Measurements from ENCODE around the gene ZNF35. TPM values are rescaled to one million over a fixed set of nuclear protein-coding genes. Genes with fewer than 3 reads are reported as not detected.
"Not testable (repeated sequence)": the region's sequence is repeated elsewhere in the genome, so short reads cannot be mapped to it uniquely, and the experiment has no call there.

Gene ZNF35
- 5.4 TPM for polyA plus RNA-seq (2013, experiment 1 of 2; ENCODE audit: insufficient read length)
- 5.7 TPM for polyA plus RNA-seq (2013, experiment 2 of 2; ENCODE audit: insufficient read length)

GRCh38 chr3:44648564-44649229 lies at the start of gene ZNF35:
TSS of gene ZNF35 (plus strand) at chr3:44648732. CDS start at chr3:44651068, 2,336 bp downstream.
- peak; percentile 88 for DNase-seq

- DNase-seq: no peak
Observed at GRCh38 chr3:44601749-44602148, 46.8 kb upstream of the ZNF35 start.

- DNase-seq: no peak
Observed at GRCh38 chr3:44612678-44613077, 35.9 kb upstream of the ZNF35 start.

- peak; percentile 94 for DNase-seq
Observed at GRCh38 chr3:44624749-44625480, 23.6 kb upstream of the ZNF35 start, which contains the start of gene ZNF197. TSS of gene ZNF197 (plus strand) at chr3:44625036. CDS start at chr3:44629155, 4,119 bp downstream.

- no peak for DNase-seq
Observed at GRCh38 chr3:44628716-44629115, 19.8 kb upstream of the ZNF35 start.

- DNase-seq: no peak
Observed at GRCh38 chr3:44632193-44632592, 16.3 kb upstream of the ZNF35 start.

- no peak for DNase-seq
Observed at GRCh38 chr3:44642337-44642736, 6.2 kb upstream of the ZNF35 start.

- no peak for DNase-seq
Observed at GRCh38 chr3:44643024-44643423, 5.5 kb upstream of the ZNF35 start.

- DNase-seq: no peak
Observed at GRCh38 chr3:44647771-44648170, 761 bp upstream of the ZNF35 start.

GRCh38 chr3:44649709-44650108 lies 1.2 kb downstream of the ZNF35 start:
- DNase-seq: no peak

- no peak for DNase-seq
Observed at GRCh38 chr3:44654039-44654438, 5.5 kb downstream of the ZNF35 start.

- DNase-seq: no peak
Observed at GRCh38 chr3:44659015-44659414, 10.5 kb downstream of the ZNF35 start.

- no peak for DNase-seq
Observed at GRCh38 chr3:44659434-44659833, 10.9 kb downstream of the ZNF35 start.

GRCh38 chr3:44661189-44661588 lies 12.7 kb downstream of the ZNF35 start:
- no peak for DNase-seq

- no peak for DNase-seq
Observed at GRCh38 chr3:44665173-44665572, 16.6 kb downstream of the ZNF35 start.

- DNase-seq: no peak
Observed at GRCh38 chr3:44666346-44666745, 17.8 kb downstream of the ZNF35 start.

- DNase-seq: no peak
Observed at GRCh38 chr3:44669760-44670159, 21.2 kb downstream of the ZNF35 start.

GRCh38 chr3:44673466-44673865 lies 24.9 kb downstream of the ZNF35 start:
- DNase-seq: not testable (repeated sequence)

GRCh38 chr3:44674211-44674610 lies 25.7 kb downstream of the ZNF35 start:
- DNase-seq: no peak

- no peak for DNase-seq
Observed at GRCh38 chr3:44678480-44679116, 30.1 kb downstream of the ZNF35 start.

- DNase-seq: no peak
Observed at GRCh38 chr3:44680921-44681455, 32.5 kb downstream of the ZNF35 start.

GRCh38 chr3:44682182-44682896 lies 33.8 kb downstream of the ZNF35 start:
- DNase-seq: peak; percentile 30

All from fibroblast of skin of scalp (primary cell).